ENCODE results near the gene FAM89B. TPM values are rescaled to one million over a fixed set of nuclear protein-coding genes. Genes with fewer than 3 reads are reported as not detected.

The FAM89B gene
- polyA plus RNA-seq, 1 donor (not counting 4 experiments of a cell fraction or from before 2014, with no cell fraction given) = 11.5 TPM

DNA sequence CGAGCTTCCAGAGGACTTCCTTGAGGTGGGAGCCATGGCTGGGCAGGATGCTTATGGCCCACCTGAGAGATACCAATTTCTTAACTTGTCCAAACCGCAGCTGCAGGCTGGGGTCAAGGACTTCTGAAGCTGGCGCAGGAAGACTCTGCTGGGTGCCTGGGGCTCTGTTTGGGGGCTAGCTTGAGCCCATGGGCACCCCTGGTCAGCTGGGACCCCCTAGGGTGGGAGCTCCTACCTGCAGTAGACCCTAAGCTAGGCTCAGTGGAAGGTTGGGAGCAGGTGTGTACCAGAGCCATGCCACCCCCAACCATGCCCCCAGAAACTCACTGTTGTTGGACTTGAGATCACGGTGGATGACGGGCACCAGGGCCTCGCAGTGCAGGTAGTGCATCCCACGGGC lies 40.4 kb downstream of the FAM89B start:
- Histone ChIP-seq H3K4me2 (ENCODE audit: control insufficient read depth, extremely low read depth, insufficient read depth, low read depth, low read length) (peak overlapping the region; percentile 88), H3K27ac (ENCODE audit: control insufficient read depth, insufficient read depth, low read length) (no peak overlapping the region), H3K79me2 (ENCODE audit: control insufficient read depth, insufficient read depth, low read length) (peaks cover 56% of the 10 kb centered on the region), H3K9me1 (ENCODE audit: control insufficient read depth, extremely low read depth, insufficient read depth, low read length) (no peaks in the 10 kb centered on the region), H2AFZ (ENCODE audit: control insufficient read depth, low read length) (no peak overlapping the region), H4K20me1 (ENCODE audit: control insufficient read depth, extremely low read depth, insufficient read depth, low read length) (no peaks in the 10 kb centered on the region), H3K9ac (ENCODE audit: control insufficient read depth, extremely low read depth, insufficient read depth, low read length) (peak overlapping the region; percentile 99), H3K9me3 (ENCODE audit: control insufficient read depth, low read depth, low read length) (no peaks in the 10 kb centered on the region), H3K4me1 (ENCODE audit: control insufficient read depth, extremely low read depth, insufficient read depth, low read length) (peaks cover 28% of the 10 kb centered on the region), H3K4me3 (ENCODE audit: control insufficient read depth in 2 of 3, extremely low read depth in 1 of 3, insufficient read depth in 2 of 3, low read depth in 1 of 3, low read length in 3 of 3) (peak overlapping the region; percentile 62 to 96 (median 93)), H3K36me3 (ENCODE audit: control insufficient read depth in 2 of 2, extremely low read depth in 1 of 2, insufficient read depth in 2 of 2, low read length in 2 of 2) (peaks cover 15 to 24% of the 10 kb centered on the region in 2 experiments), H3K27me3 (ENCODE audit: control insufficient read depth, extremely low read depth, insufficient read depth, low read length) (no peaks in the 10 kb centered on the region)
- dilution Hi-C loops (cut with MboI; ENCODE audit: extremely low pct_ligation_motif_present, low sequenced_read_pairs) = no loop called here
- TF ChIP-seq EZH2 (IDR thresholded peaks at IDR 0.05; ENCODE audit: low read length) = no peak
- TF ChIP-seq, protein P1, sequence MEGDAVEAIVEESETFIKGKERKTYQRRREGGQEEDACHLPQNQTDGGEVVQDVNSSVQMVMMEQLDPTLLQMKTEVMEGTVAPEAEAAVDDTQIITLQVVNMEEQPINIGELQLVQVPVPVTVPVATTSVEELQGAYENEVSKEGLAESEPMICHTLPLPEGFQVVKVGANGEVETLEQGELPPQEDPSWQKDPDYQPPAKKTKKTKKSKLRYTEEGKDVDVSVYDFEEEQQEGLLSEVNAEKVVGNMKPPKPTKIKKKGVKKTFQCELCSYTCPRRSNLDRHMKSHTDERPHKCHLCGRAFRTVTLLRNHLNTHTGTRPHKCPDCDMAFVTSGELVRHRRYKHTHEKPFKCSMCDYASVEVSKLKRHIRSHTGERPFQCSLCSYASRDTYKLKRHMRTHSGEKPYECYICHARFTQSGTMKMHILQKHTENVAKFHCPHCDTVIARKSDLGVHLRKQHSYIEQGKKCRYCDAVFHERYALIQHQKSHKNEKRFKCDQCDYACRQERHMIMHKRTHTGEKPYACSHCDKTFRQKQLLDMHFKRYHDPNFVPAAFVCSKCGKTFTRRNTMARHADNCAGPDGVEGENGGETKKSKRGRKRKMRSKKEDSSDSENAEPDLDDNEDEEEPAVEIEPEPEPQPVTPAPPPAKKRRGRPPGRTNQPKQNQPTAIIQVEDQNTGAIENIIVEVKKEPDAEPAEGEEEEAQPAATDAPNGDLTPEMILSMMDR (optimal IDR thresholded peaks at IDR 0.05 in 1 of 3, IDR thresholded peaks at IDR 0.05 in 1 of 3, conservative IDR thresholded peaks at IDR 0.05 in 1 of 3; ENCODE audit: extremely low read depth in 1 of 3, insufficient read depth in 2 of 3, low read length in 3 of 3) = no peak
- DNase-seq (ENCODE audit: low read depth, low spot score) = no peak
- FAIRE-seq = no peak

DNA sequence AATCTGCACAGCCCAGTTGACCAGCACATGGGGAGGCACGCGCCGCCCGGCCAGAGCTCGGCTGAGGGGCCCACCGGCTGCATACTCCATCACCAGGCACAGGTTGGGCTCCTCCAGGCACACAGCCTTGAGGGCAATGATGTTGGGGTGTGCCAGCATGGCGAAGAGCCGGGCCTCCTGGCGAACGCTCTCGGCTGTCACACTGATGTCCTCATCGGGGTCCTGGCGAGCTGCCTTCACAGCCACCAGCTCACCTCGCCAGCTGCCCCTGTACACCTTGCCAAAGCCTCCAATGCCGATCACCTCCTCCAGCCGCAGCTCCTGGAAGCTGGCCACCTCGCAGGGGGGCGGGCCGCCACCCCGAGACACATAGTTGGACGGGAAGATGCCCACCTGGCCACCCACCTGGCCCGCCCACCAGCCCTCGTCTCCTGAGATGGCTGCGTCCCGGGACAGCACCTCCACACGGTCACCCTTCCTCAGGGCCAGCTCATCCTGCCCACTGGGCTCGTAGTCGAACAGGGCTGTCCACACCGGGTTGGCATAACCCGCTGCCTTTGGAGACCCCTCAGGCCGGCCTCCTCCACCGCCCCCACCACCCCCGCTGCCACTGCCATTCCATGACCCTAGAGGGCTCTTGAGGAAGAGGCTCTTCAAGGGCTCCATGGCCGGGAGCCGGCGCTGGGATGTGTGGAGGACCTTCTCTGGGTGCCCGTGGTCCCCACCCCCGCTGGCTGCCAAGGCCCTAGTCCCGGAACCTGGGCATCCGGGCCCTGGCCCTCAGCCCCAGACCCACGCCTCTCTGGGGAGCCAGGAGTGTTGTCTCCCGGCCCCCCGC lies 41.0 kb downstream of the FAM89B start:
- H3K27ac ChIP-seq (ENCODE audit: control insufficient read depth, insufficient read depth, low read length) = peak overlapping the region; percentile 99
- H3K9me1 ChIP-seq (ENCODE audit: control insufficient read depth, extremely low read depth, insufficient read depth, low read length) = no peaks in the 10 kb centered on the region
- peak overlapping the region; percentile 62 to 96 (median 93) for H3K4me3 ChIP-seq (ENCODE audit: control insufficient read depth in 2 of 3, extremely low read depth in 1 of 3, insufficient read depth in 2 of 3, low read depth in 1 of 3, low read length in 3 of 3)
- peaks cover 15 to 30% of the 10 kb centered on the region in 2 experiments for H3K36me3 ChIP-seq (ENCODE audit: control insufficient read depth in 2 of 2, extremely low read depth in 1 of 2, insufficient read depth in 2 of 2, low read length in 2 of 2)
- H3K4me2 ChIP-seq (ENCODE audit: control insufficient read depth, extremely low read depth, insufficient read depth, low read depth, low read length) = peak overlapping the region; percentile 88
- DNase-seq (ENCODE audit: low read depth, low spot score) (no peak), FAIRE-seq (no peak)
- H3K9me3 ChIP-seq (ENCODE audit: control insufficient read depth, low read depth, low read length) = no peaks in the 10 kb centered on the region
- no peaks in the 10 kb centered on the region for H4K20me1 ChIP-seq (ENCODE audit: control insufficient read depth, extremely low read depth, insufficient read depth, low read length)
- peaks cover 25% of the 10 kb centered on the region for H3K4me1 ChIP-seq (ENCODE audit: control insufficient read depth, extremely low read depth, insufficient read depth, low read length)
- dilution Hi-C loops (cut with MboI; ENCODE audit: extremely low pct_ligation_motif_present, low sequenced_read_pairs) = no loop called here
- no peaks in the 10 kb centered on the region for H3K27me3 ChIP-seq (ENCODE audit: control insufficient read depth, extremely low read depth, insufficient read depth, low read length)
- peak overlapping the region; percentile 99 for H3K9ac ChIP-seq (ENCODE audit: control insufficient read depth, extremely low read depth, insufficient read depth, low read length)
- no peak for TF ChIP-seq EZH2 (IDR thresholded peaks at IDR 0.05; ENCODE audit: low read length)
- TF ChIP-seq, protein P1 (optimal IDR thresholded peaks at IDR 0.05 in 1 of 3, IDR thresholded peaks at IDR 0.05 in 1 of 3, conservative IDR thresholded peaks at IDR 0.05 in 1 of 3; ENCODE audit: extremely low read depth in 1 of 3, insufficient read depth in 2 of 3, low read length in 3 of 3) = no peak
- peaks cover 63% of the 10 kb centered on the region for H3K79me2 ChIP-seq (ENCODE audit: control insufficient read depth, insufficient read depth, low read length)
- H2AFZ ChIP-seq (ENCODE audit: control insufficient read depth, low read length) = peak overlapping the region; percentile 73

Data from keratinocyte (primary cell).